ENCODE data around the gene PISD.

Gene PISD

GRCh38 chr22:31586137-31586920, 75.7 kb downstream of the PISD start:
- Histone ChIP-seq H3K36me3 (ENCODE audit: control insufficient read depth in 2 of 2, insufficient read depth in 2 of 2, low read length in 2 of 2) (peaks cover 27 to 28% of the 10 kb centered on the region in 2 donors), H3K27me3 (ENCODE audit: control insufficient read depth in 1 of 2, insufficient read depth in 2 of 2, low read length in 2 of 2) (no peaks in the 10 kb centered on the region), H3K9me3 (ENCODE audit: control insufficient read depth in 2 of 2, low read length in 2 of 2) (no peaks in the 10 kb centered on the region), H3K4me1 (ENCODE audit: control insufficient read depth, insufficient read depth, low read length) (no peaks in the 10 kb centered on the region), H3K27ac (ENCODE audit: low read length) (no peak overlapping the region), H3K4me3 (ENCODE audit: low read length in 2 of 2) (no peak overlapping the region), H3K9ac (ENCODE audit: low read length in 2 of 2) (no peak overlapping the region)

- H3K4me3 ChIP-seq (ENCODE audit: low read length in 2 of 2), result no peak overlapping the region
- H3K4me1 ChIP-seq (ENCODE audit: control insufficient read depth, insufficient read depth, low read length), result no peaks in the 10 kb centered on the region
- H3K36me3 ChIP-seq (ENCODE audit: control insufficient read depth in 2 of 2, insufficient read depth in 2 of 2, low read length in 2 of 2), result peaks cover 27 to 28% of the 10 kb centered on the region in 2 donors
- no peaks in the 10 kb centered on the region for H3K9me3 ChIP-seq (ENCODE audit: control insufficient read depth in 2 of 2, low read length in 2 of 2)
- no peaks in the 10 kb centered on the region for H3K27me3 ChIP-seq (ENCODE audit: control insufficient read depth in 1 of 2, insufficient read depth in 2 of 2, low read length in 2 of 2)
- no peak overlapping the region for H3K27ac ChIP-seq (ENCODE audit: low read length)
- no peak overlapping the region for H3K9ac ChIP-seq (ENCODE audit: low read length in 2 of 2)
Measured at GRCh38 chr22:31585161-31585859, 76.7 kb downstream of the PISD start.

GRCh38 chr22:31584804-31585160, 77.2 kb downstream of the PISD start:
- Histone ChIP-seq H3K27ac (ENCODE audit: low read length) (no peak overlapping the region), H3K4me3 (ENCODE audit: low read length in 2 of 2) (no peak overlapping the region), H3K9me3 (ENCODE audit: control insufficient read depth in 2 of 2, low read length in 2 of 2) (no peaks in the 10 kb centered on the region), H3K27me3 (ENCODE audit: control insufficient read depth in 1 of 2, insufficient read depth in 2 of 2, low read length in 2 of 2) (no peaks in the 10 kb centered on the region), H3K4me1 (ENCODE audit: control insufficient read depth, insufficient read depth, low read length) (no peaks in the 10 kb centered on the region), H3K36me3 (ENCODE audit: control insufficient read depth in 2 of 2, insufficient read depth in 2 of 2, low read length in 2 of 2) (peaks cover 27 to 28% of the 10 kb centered on the region in 2 donors), H3K9ac (ENCODE audit: low read length in 2 of 2) (no peak overlapping the region)

GRCh38 chr22:31583861-31584485, 78.0 kb downstream of the PISD start:
- no peaks in the 10 kb centered on the region for H3K4me1 ChIP-seq (ENCODE audit: control insufficient read depth, insufficient read depth, low read length)
- no peaks in the 10 kb centered on the region for H3K27me3 ChIP-seq (ENCODE audit: control insufficient read depth in 1 of 2, insufficient read depth in 2 of 2, low read length in 2 of 2)
- no peak overlapping the region for H3K4me3 ChIP-seq (ENCODE audit: low read length in 2 of 2)
- peaks cover 25 to 26% of the 10 kb centered on the region in 2 donors for H3K36me3 ChIP-seq (ENCODE audit: control insufficient read depth in 2 of 2, insufficient read depth in 2 of 2, low read length in 2 of 2)
- H3K27ac ChIP-seq (ENCODE audit: low read length), result no peak overlapping the region
- H3K9me3 ChIP-seq (ENCODE audit: control insufficient read depth in 2 of 2, low read length in 2 of 2), result no peaks in the 10 kb centered on the region
- H3K9ac ChIP-seq (ENCODE audit: low read length in 2 of 2), result no peak overlapping the region

GRCh38 chr22:31579835-31580242, 82.2 kb downstream of the PISD start:
- H3K4me3 ChIP-seq (ENCODE audit: low read length in 2 of 2), result no peak overlapping the region
- H3K4me1 ChIP-seq (ENCODE audit: control insufficient read depth, insufficient read depth, low read length), result no peaks in the 10 kb centered on the region
- no peak overlapping the region for H3K9ac ChIP-seq (ENCODE audit: low read length in 2 of 2)
- no peaks in the 10 kb centered on the region for H3K9me3 ChIP-seq (ENCODE audit: control insufficient read depth in 2 of 2, low read length in 2 of 2)
- H3K27ac ChIP-seq (ENCODE audit: low read length), result no peak overlapping the region
- peaks cover 10 to 17% of the 10 kb centered on the region in 2 donors for H3K36me3 ChIP-seq (ENCODE audit: control insufficient read depth in 2 of 2, insufficient read depth in 2 of 2, low read length in 2 of 2)
- H3K27me3 ChIP-seq (ENCODE audit: control insufficient read depth in 1 of 2, insufficient read depth in 2 of 2, low read length in 2 of 2), result no peaks in the 10 kb centered on the region

- no peak overlapping the region for H3K9ac ChIP-seq (ENCODE audit: low read length in 2 of 2)
- H3K27me3 ChIP-seq (ENCODE audit: control insufficient read depth in 1 of 2, insufficient read depth in 2 of 2, low read length in 2 of 2), result no peaks in the 10 kb centered on the region
- H3K36me3 ChIP-seq (ENCODE audit: control insufficient read depth in 2 of 2, insufficient read depth in 2 of 2, low read length in 2 of 2), result peaks cover 6 to 13% of the 10 kb centered on the region in 2 donors
- H3K9me3 ChIP-seq (ENCODE audit: control insufficient read depth in 2 of 2, low read length in 2 of 2), result no peaks in the 10 kb centered on the region
- H3K4me3 ChIP-seq (ENCODE audit: low read length in 2 of 2), result no peak overlapping the region
- no peak overlapping the region for H3K27ac ChIP-seq (ENCODE audit: low read length)
- H3K4me1 ChIP-seq (ENCODE audit: control insufficient read depth, insufficient read depth, low read length), result no peaks in the 10 kb centered on the region
Measured at GRCh38 chr22:31578171-31578570, 83.8 kb downstream of the PISD start.

GRCh38 chr22:31577711-31578110, 84.3 kb downstream of the PISD start:
- Histone ChIP-seq H3K27ac (ENCODE audit: low read length) (no peak overlapping the region), H3K4me3 (ENCODE audit: low read length in 2 of 2) (no peak overlapping the region), H3K27me3 (ENCODE audit: control insufficient read depth in 1 of 2, insufficient read depth in 2 of 2, low read length in 2 of 2) (no peaks in the 10 kb centered on the region), H3K9ac (ENCODE audit: low read length in 2 of 2) (no peak overlapping the region), H3K36me3 (ENCODE audit: control insufficient read depth in 2 of 2, insufficient read depth in 2 of 2, low read length in 2 of 2) (peaks cover 6 to 13% of the 10 kb centered on the region in 2 donors), H3K4me1 (ENCODE audit: control insufficient read depth, insufficient read depth, low read length) (no peaks in the 10 kb centered on the region), H3K9me3 (ENCODE audit: control insufficient read depth in 2 of 2, low read length in 2 of 2) (no peaks in the 10 kb centered on the region)

GRCh38 chr22:31575190-31575589, 86.8 kb downstream of the PISD start:
- no peaks in the 10 kb centered on the region for H3K27me3 ChIP-seq (ENCODE audit: control insufficient read depth in 1 of 2, insufficient read depth in 2 of 2, low read length in 2 of 2)
- no peak overlapping the region for H3K4me3 ChIP-seq (ENCODE audit: low read length in 2 of 2)
- H3K36me3 ChIP-seq (ENCODE audit: control insufficient read depth in 2 of 2, insufficient read depth in 2 of 2, low read length in 2 of 2), result peaks cover 6 to 15% of the 10 kb centered on the region in 2 donors
- H3K9me3 ChIP-seq (ENCODE audit: control insufficient read depth in 2 of 2, low read length in 2 of 2), result no peaks in the 10 kb centered on the region
- no peak overlapping the region for H3K27ac ChIP-seq (ENCODE audit: low read length)
- H3K4me1 ChIP-seq (ENCODE audit: control insufficient read depth, insufficient read depth, low read length), result no peaks in the 10 kb centered on the region
- no peak overlapping the region for H3K9ac ChIP-seq (ENCODE audit: low read length in 2 of 2)

GRCh38 chr22:31574055-31574670, 87.9 kb downstream of the PISD start:
- no peak overlapping the region for H3K4me3 ChIP-seq (ENCODE audit: low read length in 2 of 2)
- no peak overlapping the region for H3K27ac ChIP-seq (ENCODE audit: low read length)
- H3K9ac ChIP-seq (ENCODE audit: low read length in 2 of 2), result no peak overlapping the region
- no peaks in the 10 kb centered on the region for H3K4me1 ChIP-seq (ENCODE audit: control insufficient read depth, insufficient read depth, low read length)
- no peaks in the 10 kb centered on the region for H3K9me3 ChIP-seq (ENCODE audit: control insufficient read depth in 2 of 2, low read length in 2 of 2)
- no peaks in the 10 kb centered on the region for H3K27me3 ChIP-seq (ENCODE audit: control insufficient read depth in 1 of 2, insufficient read depth in 2 of 2, low read length in 2 of 2)
- peaks cover 6 to 15% of the 10 kb centered on the region in 2 donors for H3K36me3 ChIP-seq (ENCODE audit: control insufficient read depth in 2 of 2, insufficient read depth in 2 of 2, low read length in 2 of 2)

- H3K4me1 ChIP-seq (ENCODE audit: control insufficient read depth, insufficient read depth, low read length), result no peaks in the 10 kb centered on the region
- no peaks in the 10 kb centered on the region for H3K9me3 ChIP-seq (ENCODE audit: control insufficient read depth in 2 of 2, low read length in 2 of 2)
- no peak overlapping the region for H3K4me3 ChIP-seq (ENCODE audit: low read length in 2 of 2)
- H3K9ac ChIP-seq (ENCODE audit: low read length in 2 of 2), result no peak overlapping the region
- no peaks in the 10 kb centered on the region for H3K27me3 ChIP-seq (ENCODE audit: control insufficient read depth in 1 of 2, insufficient read depth in 2 of 2, low read length in 2 of 2)
- no peak overlapping the region for H3K27ac ChIP-seq (ENCODE audit: low read length)
- H3K36me3 ChIP-seq (ENCODE audit: control insufficient read depth in 2 of 2, insufficient read depth in 2 of 2, low read length in 2 of 2), result peaks cover 6 to 12% of the 10 kb centered on the region in 2 donors
Measured at GRCh38 chr22:31572939-31573338, 89.1 kb downstream of the PISD start.
